ENCODE results near the gene CFAP65. TPM values are rescaled to one million over a fixed set of nuclear protein-coding genes. Genes with fewer than 3 reads are reported as not detected.

CFAP65 gene
- total RNA-seq, 2 experiments from 2014 or later: not detected

- intact Hi-C loops (cut with DNase I, micrococcal nuclease): no loop called here
- ChIA-PET CTCF (interaction anchor here (4.3 kb wide), 1 partner anchor 19 kb away, joined by 30 read pairs; no protein-coding TSS in a partner anchor), POLR2A (no interaction called here)
- peaks cover 28% of the 10 kb centered on the region for H3K4me1 Mint-ChIP-seq (ENCODE audit: low read depth)
- H3K27ac Mint-ChIP-seq: no peak overlapping the region
- H3K9me3 ChIP-seq (ENCODE audit: control insufficient read depth in 1 of 2, insufficient read depth in 1 of 2, low read length in 2 of 2): peaks cover 0 to 32% of the 10 kb centered on the region in 2 experiments
- H3K27me3 ChIP-seq (ENCODE audit: control insufficient read depth in 1 of 2, insufficient read depth in 2 of 2, low read length in 2 of 2): peaks cover 79 to 82% of the 10 kb centered on the region in 2 experiments
- ATAC-seq (ENCODE audit: poor library complexity): no peak
- no peaks in the 10 kb centered on the region for H3K36me3 ChIP-seq (ENCODE audit: insufficient read depth, low read length)
- no peaks in the 10 kb centered on the region for H3K36me3 Mint-ChIP-seq (ENCODE audit: low read depth)
- no peak for DNase-seq
- H3K9me3 Mint-ChIP-seq: no peaks in the 10 kb centered on the region
- H3K4me1 ChIP-seq (ENCODE audit: insufficient read depth, low read length): peaks cover 47% of the 10 kb centered on the region
- TF ChIP-seq CTCF (IDR thresholded peaks at IDR 0.05): no peak
- H3K4me3 Mint-ChIP-seq: no peak overlapping the region
- no peak overlapping the region for H3K4me3 ChIP-seq (ENCODE audit: low read length)
- no peak overlapping the region for H3K27ac ChIP-seq (ENCODE audit: low read depth in 1 of 2, low read length in 2 of 2)
- peaks cover 83% of the 10 kb centered on the region for H3K27me3 Mint-ChIP-seq
These were observed 42.8 kb downstream of the CFAP65 start for GRCh38 chr2:218998414-218999002.

GRCh38 chr2:218997731-218998130 lies 43.6 kb downstream of the CFAP65 start:
- CTCF ChIA-PET: interaction anchor here (4.3 kb wide), 1 partner anchor 18 kb away, joined by 30 read pairs; no protein-coding TSS in a partner anchor
- no peak for ATAC-seq (ENCODE audit: poor library complexity)
- intact Hi-C loops (cut with DNase I, micrococcal nuclease): no loop called here

GRCh38 chr2:218996937-218997336 lies 44.4 kb downstream of the CFAP65 start:
- no peak for DNase-seq
- intact Hi-C loops (cut with DNase I, micrococcal nuclease): no loop called here
- no peaks in the 10 kb centered on the region for H3K36me3 ChIP-seq (ENCODE audit: insufficient read depth, low read length)
- Mint-ChIP-seq H3K27ac (no peak overlapping the region), H3K4me3 (no peak overlapping the region), H3K27me3 (peaks cover 81% of the 10 kb centered on the region), H3K36me3 (ENCODE audit: low read depth) (no peaks in the 10 kb centered on the region), H3K4me1 (ENCODE audit: low read depth) (peaks cover 18% of the 10 kb centered on the region), H3K9me3 (no peaks in the 10 kb centered on the region)
- ChIA-PET CTCF (interaction anchor here (0.6 to 4.3 kb wide), 3 partner anchors 13 to 772 kb away, joined by 3 to 30 read pairs (median 5); no protein-coding TSS in a partner anchor), POLR2A (no interaction called here)
- no peak for ATAC-seq (ENCODE audit: poor library complexity)
- peaks cover 0 to 28% of the 10 kb centered on the region in 2 experiments for H3K9me3 ChIP-seq (ENCODE audit: control insufficient read depth in 1 of 2, insufficient read depth in 1 of 2, low read length in 2 of 2)
- no peak overlapping the region for H3K4me3 ChIP-seq (ENCODE audit: low read length)
- H3K4me1 ChIP-seq (ENCODE audit: insufficient read depth, low read length): peaks cover 41% of the 10 kb centered on the region
- H3K27ac ChIP-seq (ENCODE audit: low read depth in 1 of 2, low read length in 2 of 2): no peak overlapping the region
- TF ChIP-seq CTCF (IDR thresholded peaks at IDR 0.05): no peak
- H3K27me3 ChIP-seq (ENCODE audit: control insufficient read depth in 1 of 2, insufficient read depth in 2 of 2, low read length in 2 of 2): peaks cover 80 to 81% of the 10 kb centered on the region in 2 experiments

More at GRCh38 chr2:218997731-218998130, 43.6 kb downstream of the CFAP65 start:
- peaks cover 47% of the 10 kb centered on the region for H3K4me1 ChIP-seq (ENCODE audit: insufficient read depth, low read length)
- DNase-seq: no peak
- peaks cover 80 to 81% of the 10 kb centered on the region in 2 experiments for H3K27me3 ChIP-seq (ENCODE audit: control insufficient read depth in 1 of 2, insufficient read depth in 2 of 2, low read length in 2 of 2)
- POLR2A ChIA-PET: no interaction called here
- no peak overlapping the region for H3K27ac Mint-ChIP-seq
- no peaks in the 10 kb centered on the region for H3K9me3 Mint-ChIP-seq
- H3K36me3 ChIP-seq (ENCODE audit: insufficient read depth, low read length): no peaks in the 10 kb centered on the region
- H3K4me3 ChIP-seq (ENCODE audit: low read length): no peak overlapping the region
- peaks cover 21% of the 10 kb centered on the region for H3K4me1 Mint-ChIP-seq (ENCODE audit: low read depth)
- H3K27ac ChIP-seq (ENCODE audit: low read depth in 1 of 2, low read length in 2 of 2): no peak overlapping the region
- peaks cover 0 to 34% of the 10 kb centered on the region in 2 experiments for H3K9me3 ChIP-seq (ENCODE audit: control insufficient read depth in 1 of 2, insufficient read depth in 1 of 2, low read length in 2 of 2)
- no peak for TF ChIP-seq CTCF (IDR thresholded peaks at IDR 0.05)
- no peak overlapping the region for H3K4me3 Mint-ChIP-seq
- H3K27me3 Mint-ChIP-seq: peaks cover 79% of the 10 kb centered on the region
- no peaks in the 10 kb centered on the region for H3K36me3 Mint-ChIP-seq (ENCODE audit: low read depth)
